ENCODE measurements around the gene KDM4C. TPM values are rescaled to one million over a fixed set of nuclear protein-coding genes. Genes with fewer than 3 reads are reported as not detected.

Gene KDM4C
- total and polyA plus RNA-seq, 2 of the 8 experiments (the other 6 are each of a cell fraction or from before 2014, with no cell fraction given), result 13.0 to 26.1 TPM

- no peak overlapping the region for H2BK120ac ChIP-seq (replicated peaks; ENCODE audit: low read depth, low read length)
- FAIRE-seq (no peak), DNase-seq (ENCODE audit: low read depth in 1 of 2, low spot score in 2 of 2) (no peak)
- H3K4me3 ChIP-seq (ENCODE audit: extremely low read depth in 1 of 4, insufficient read depth in 2 of 4, low read depth in 3 of 4, low read length in 4 of 4), result no peak overlapping the region
- H2BK15ac ChIP-seq (ENCODE audit: low read length), result no peak overlapping the region
- no peaks in the 10 kb centered on the region for H3K27me3 ChIP-seq (replicated peaks in 1 of 4; ENCODE audit: control insufficient read depth in 3 of 4, extremely low read depth in 1 of 4, insufficient read depth in 3 of 4, low read length in 3 of 4)
- no peak overlapping the region for H3K23ac ChIP-seq (ENCODE audit: insufficient read length)
- H3K36me3 ChIP-seq (ENCODE audit: control insufficient read depth in 2 of 4, insufficient read depth in 4 of 4, low read length in 3 of 4), result no peaks in the 10 kb centered on the region
- no peak overlapping the region for H3K14ac ChIP-seq (ENCODE audit: insufficient read length)
- no peak overlapping the region for H4K8ac ChIP-seq (ENCODE audit: extremely low read depth, insufficient read depth, low read length)
- 94% methylated on average over 4 of the region's 4 CpGs; no CpG with 5 or more reads in 1 of the 2 experiments for WGBS, 2 experiments (ENCODE audit: extremely low coverage in 1 of 2, insufficient coverage in 1 of 2, insufficient read length in 1 of 2, insufficient replicate concordance in 2 of 2, low coverage in 1 of 2, low lambda C conversion rate in 2 of 2, missing lambda C conversion rate in 1 of 2)
- H2AK5ac ChIP-seq (ENCODE audit: low read depth, low read length), result no peak overlapping the region
- no peak overlapping the region for H4K5ac ChIP-seq (ENCODE audit: insufficient read length, low read depth, low read length)
- H3K4me1 ChIP-seq (replicated peaks in 1 of 4; ENCODE audit: control insufficient read depth in 3 of 4, insufficient read depth in 4 of 4, low read length in 3 of 4), result no peaks in the 10 kb centered on the region
- no peaks in the 10 kb centered on the region for H3K9me3 ChIP-seq (ENCODE audit: insufficient read depth in 2 of 2, low read depth in 1 of 2, low read length in 1 of 2)
- H3K4me2 ChIP-seq (ENCODE audit: insufficient read depth in 1 of 2, low read depth in 2 of 2, low read length in 2 of 2), result no peak overlapping the region
- H2AFZ ChIP-seq (ENCODE audit: low read length), result no peak overlapping the region
- TF ChIP-seq TEAD4 (IDR thresholded peaks at IDR 0.05; ENCODE audit: low read depth, low read length) (no peak), BACH1 (IDR thresholded peaks at IDR 0.05; ENCODE audit: low read length) (no peak)
- no peak overlapping the region for H3K9ac ChIP-seq (replicated peaks in 1 of 4; ENCODE audit: extremely low read depth in 1 of 4, low read depth in 3 of 4, low read length in 3 of 4)
- peaks cover 0 to 2% of the 10 kb centered on the region in 2 experiments for H4K20me1 ChIP-seq (replicated peaks in 1 of 2; ENCODE audit: control insufficient read depth in 1 of 2, insufficient read depth in 2 of 2, low read length in 2 of 2)
- H3K4ac ChIP-seq (replicated peaks; ENCODE audit: insufficient read length, low read depth, low read length), result no peak overlapping the region
- no peak overlapping the region for H2BK20ac ChIP-seq (ENCODE audit: low read length)
- H3K79me1 ChIP-seq (ENCODE audit: low read depth, low read length), result no peaks in the 10 kb centered on the region
- ChIA-PET POLR2A (ENCODE audit: partially characterized antibody) (no interaction called here), CTCF (ENCODE audit: partially characterized antibody) (interaction anchor here (1.1 kb wide), 1 partner anchor 206 kb away, joined by 3 read pairs; no protein-coding TSS in a partner anchor)
- H3K56ac ChIP-seq (replicated peaks; ENCODE audit: insufficient read length, low read depth, low read length), result no peak overlapping the region
- H2BK12ac ChIP-seq (ENCODE audit: low read depth, low read length), result no peak overlapping the region
- no peak overlapping the region for H4K91ac ChIP-seq (replicated peaks; ENCODE audit: insufficient read length, low read length)
- no peak overlapping the region for H3K27ac ChIP-seq (ENCODE audit: low read depth, low read length)
- H3K79me2 ChIP-seq (ENCODE audit: control insufficient read depth in 1 of 2, insufficient read depth in 2 of 2, low read length in 2 of 2), result no peaks in the 10 kb centered on the region
- no peaks in the 10 kb centered on the region for H3K23me2 ChIP-seq (ENCODE audit: low read depth, low read length)
- H3K18ac ChIP-seq (ENCODE audit: extremely low read depth, low read length), result no peak overlapping the region
- H2BK5ac ChIP-seq (ENCODE audit: low read depth, low read length), result no peak overlapping the region
Measured at GRCh38 chr9:7027996-7028395, 270.2 kb downstream of the KDM4C start.

Measured in H1 (cell line).